ENCODE measurements around the gene TPD52L1.

The TPD52L1 gene

DNA sequence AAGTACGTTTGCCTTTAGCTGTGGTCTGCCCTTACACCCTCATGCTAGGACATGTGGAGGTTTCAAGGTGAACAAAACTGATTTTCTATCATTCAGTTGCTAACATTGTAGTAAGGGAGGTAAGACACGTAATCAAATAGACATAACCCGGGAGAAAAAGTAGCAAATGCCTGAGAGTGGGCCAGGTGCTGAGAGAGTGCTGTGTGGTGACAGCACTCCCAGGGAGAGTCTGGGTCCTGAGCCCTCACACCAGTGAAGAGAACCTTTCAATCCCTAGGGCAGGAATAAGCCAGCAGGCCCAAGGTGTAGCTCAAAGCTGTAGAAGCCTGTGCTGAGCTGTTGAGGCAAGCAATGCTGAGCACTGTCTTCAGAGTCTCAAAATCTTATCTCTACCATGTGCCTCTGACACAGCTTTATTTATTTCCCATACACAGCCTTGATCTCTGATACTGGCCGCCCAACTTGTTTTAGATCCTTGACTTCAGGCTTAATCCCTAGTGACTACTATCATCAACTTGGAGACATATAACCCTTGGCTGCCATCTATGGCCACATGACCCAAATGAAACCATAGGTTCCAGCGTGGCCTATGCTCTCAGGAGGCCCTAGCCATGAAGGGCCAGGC, 55.2 kb downstream of the TPD52L1 start:
- DNase-seq (ENCODE audit: low spot score): no peak
- TF ChIP-seq, protein P1, sequence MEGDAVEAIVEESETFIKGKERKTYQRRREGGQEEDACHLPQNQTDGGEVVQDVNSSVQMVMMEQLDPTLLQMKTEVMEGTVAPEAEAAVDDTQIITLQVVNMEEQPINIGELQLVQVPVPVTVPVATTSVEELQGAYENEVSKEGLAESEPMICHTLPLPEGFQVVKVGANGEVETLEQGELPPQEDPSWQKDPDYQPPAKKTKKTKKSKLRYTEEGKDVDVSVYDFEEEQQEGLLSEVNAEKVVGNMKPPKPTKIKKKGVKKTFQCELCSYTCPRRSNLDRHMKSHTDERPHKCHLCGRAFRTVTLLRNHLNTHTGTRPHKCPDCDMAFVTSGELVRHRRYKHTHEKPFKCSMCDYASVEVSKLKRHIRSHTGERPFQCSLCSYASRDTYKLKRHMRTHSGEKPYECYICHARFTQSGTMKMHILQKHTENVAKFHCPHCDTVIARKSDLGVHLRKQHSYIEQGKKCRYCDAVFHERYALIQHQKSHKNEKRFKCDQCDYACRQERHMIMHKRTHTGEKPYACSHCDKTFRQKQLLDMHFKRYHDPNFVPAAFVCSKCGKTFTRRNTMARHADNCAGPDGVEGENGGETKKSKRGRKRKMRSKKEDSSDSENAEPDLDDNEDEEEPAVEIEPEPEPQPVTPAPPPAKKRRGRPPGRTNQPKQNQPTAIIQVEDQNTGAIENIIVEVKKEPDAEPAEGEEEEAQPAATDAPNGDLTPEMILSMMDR (IDR thresholded peaks at IDR 0.05; ENCODE audit: extremely low read depth, missing control alignments): no peak

DNA sequence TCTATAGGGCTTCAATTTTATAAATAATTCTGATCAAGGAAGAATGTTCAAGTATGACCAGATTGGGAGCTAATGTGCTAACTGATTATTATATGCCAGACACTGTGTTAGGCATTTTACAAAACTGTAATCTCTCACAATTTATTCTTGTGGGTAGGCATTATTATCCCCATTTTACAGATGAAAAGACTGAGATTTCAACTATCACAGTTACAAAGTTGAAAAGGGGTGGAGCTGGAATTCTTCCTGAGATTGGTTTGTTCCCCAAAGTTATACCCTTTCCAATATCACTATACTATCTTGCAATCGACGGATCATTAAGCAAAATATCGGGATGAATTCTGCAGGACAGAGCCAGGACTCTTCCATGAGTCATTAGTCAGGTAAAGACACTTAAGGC, 57.1 kb downstream of the TPD52L1 start:
- no peak for DNase-seq (ENCODE audit: low spot score)

GRCh38 chr6:125211352-125211751, 57.8 kb downstream of the TPD52L1 start:
- TF ChIP-seq, protein P1 (IDR thresholded peaks at IDR 0.05; ENCODE audit: extremely low read depth, missing control alignments): no peak
- DNase-seq (ENCODE audit: low spot score): no peak

More for the DNA sequence above, 57.1 kb downstream of the TPD52L1 start:
- TF ChIP-seq, protein P1 (IDR thresholded peaks at IDR 0.05; ENCODE audit: extremely low read depth, missing control alignments): no peak

GRCh38 chr6:125212377-125212776, 58.8 kb downstream of the TPD52L1 start:
- no peak for DNase-seq (ENCODE audit: low spot score)
- TF ChIP-seq, protein P1 (IDR thresholded peaks at IDR 0.05; ENCODE audit: extremely low read depth, missing control alignments): no peak

DNA sequence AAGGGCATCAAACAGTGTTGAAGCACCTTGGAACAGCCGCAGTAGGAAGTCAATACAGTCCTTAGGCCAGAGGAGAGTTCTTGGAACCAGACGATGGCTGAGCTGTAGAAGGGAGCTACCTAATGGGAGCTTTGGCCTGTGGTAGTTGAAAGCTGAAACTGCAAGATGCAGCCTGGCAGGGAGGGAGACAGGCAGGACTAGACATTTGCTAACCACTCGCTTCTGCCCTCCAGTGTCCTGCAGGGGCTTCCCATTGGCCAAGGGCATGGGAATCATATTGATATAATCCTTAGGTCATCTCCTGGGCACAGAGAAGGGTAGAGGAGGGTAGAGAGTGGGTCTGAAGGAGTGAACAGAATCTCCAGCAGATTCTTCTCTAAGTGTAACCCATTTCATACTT, 60.4 kb downstream of the TPD52L1 start:
- TF ChIP-seq, protein P1 (IDR thresholded peaks at IDR 0.05; ENCODE audit: extremely low read depth, missing control alignments): no peak
- DNase-seq (ENCODE audit: low spot score): no peak

DNA sequence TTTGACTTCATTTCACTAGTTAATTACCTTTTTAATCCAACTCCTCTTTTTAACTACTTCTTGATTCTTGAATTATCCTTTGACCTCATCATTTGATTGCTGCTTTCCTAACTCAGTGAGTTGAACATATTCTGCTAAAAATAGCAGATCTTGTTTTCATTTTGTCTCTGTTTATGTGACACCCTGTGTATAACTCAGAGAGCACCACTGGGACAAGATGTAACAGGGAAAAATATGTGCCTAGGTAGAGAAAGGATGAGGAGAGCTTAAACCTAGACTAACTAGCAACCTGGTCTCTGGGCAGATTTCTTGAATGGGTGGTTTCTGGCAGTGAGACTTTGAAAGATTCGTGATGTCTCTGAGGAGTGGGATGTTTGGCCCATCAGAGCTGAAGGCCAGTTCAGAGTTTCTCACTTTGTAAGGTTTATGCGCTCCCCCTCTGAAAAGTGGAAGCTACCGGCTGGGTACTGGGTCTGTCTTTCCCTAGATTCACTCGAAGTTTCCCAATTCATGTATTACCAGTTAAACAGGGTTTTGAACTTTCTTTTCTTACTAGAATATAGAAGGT, 61.8 kb downstream of the TPD52L1 start:
- TF ChIP-seq, protein P1 (IDR thresholded peaks at IDR 0.05; ENCODE audit: extremely low read depth, missing control alignments): no peak
- DNase-seq (ENCODE audit: low spot score): no peak

- DNase-seq (ENCODE audit: low spot score): no peak
- TF ChIP-seq, protein P1 (IDR thresholded peaks at IDR 0.05; ENCODE audit: extremely low read depth, missing control alignments): no peak
Observed at GRCh38 chr6:125216015-125216414, 62.4 kb downstream of the TPD52L1 start.
